ENCODE data around the gene SDF4.

GRCh38 chr1:1274931-1275431, 43.2 kb upstream of the SDF4 start:
- TF ChIP-seq CTCF (IDR thresholded peaks at IDR 0.05; ENCODE audit: low read depth, low read length, poor library complexity, severe bottlenecking) (no peak), EZH2phosphoT487 (IDR thresholded peaks at IDR 0.05; ENCODE audit: borderline replicate concordance, low read length) (no peak)
